IMR-90 (cell line): Measurements from ENCODE around the gene CCR9. TPM values are rescaled to one million over a fixed set of nuclear protein-coding genes. Genes with fewer than 3 reads are reported as not detected.

Experiments used
- ATAC-seq: fragments of 200-7000 bp; cut with Tn5 transposase; 2 replicates; pipeline ENCODE4 v1.9.1; 2020; ENCODE audit warnings: low read depth, mild to moderate bottlenecking, moderate library complexity
- BruUV-seq: library from RNA; stranded (reverse); fragments of 400-500 nt; replicated peaks from 2 replicates; lab custom pipeline; 2021; lab: Mats Ljungman, UMichigan
- CTCF ChIA-PET: fragments of 300-600 bp; formaldehyde crosslinking; extraction: SDS; loops from one replicate; lab custom pipeline; 2021; ENCODE audit warnings: antibody characterized with exemption; lab: Yijun Ruan, JAX
- POLR2A ChIA-PET: fragments of 300-600 bp; sonication (Branson Sonifier 250); formaldehyde crosslinking; loops from one replicate; lab custom pipeline; 2022; ENCODE audit warnings: antibody characterized with exemption; ENCODE audit not compliant: unreplicated experiment; lab: Charles Lee
- DNase-seq: peaks from one replicate; pipeline ENCODE4 v3.0.0; 2013
- H2AFZ ChIP-seq: replicated peaks from 2 replicates; pipeline ENCODE3; 2013; ENCODE audit warnings: low read length, mild to moderate bottlenecking; ENCODE audit not compliant: poor library complexity
- H2AK5ac ChIP-seq: 2 replicates; pipeline ENCODE4 v1.6.1; 2013; ENCODE audit warnings: low read depth, low read length, inconsistent platforms
- H2AK9ac ChIP-seq: replicated peaks from 2 replicates; pipeline ENCODE3; 2013; ENCODE audit warnings: mild to moderate bottlenecking, low read depth, low read length, moderate library complexity; ENCODE audit not compliant: poor library complexity
- H2BK120ac ChIP-seq: 2 replicates; pipeline ENCODE4 v1.6.1; 2013; ENCODE audit warnings: low read depth, low read length, inconsistent platforms
- H2BK15ac ChIP-seq: 3 replicates; pipeline ENCODE4 v1.6.1; 2013; ENCODE audit warnings: low read depth, low read length, inconsistent platforms
- H2BK20ac ChIP-seq: 2 replicates; pipeline ENCODE4 v1.6.1; 2013; ENCODE audit warnings: low read depth, mild to moderate bottlenecking, inconsistent platforms, low read length, moderate library complexity
- H2BK5ac ChIP-seq: 2 replicates; pipeline ENCODE4 v1.6.1; 2013; ENCODE audit warnings: mild to moderate bottlenecking, low read depth, low read length, inconsistent platforms; ENCODE audit not compliant: poor library complexity, severe bottlenecking
- H3K14ac ChIP-seq: replicated peaks from 2 replicates; pipeline ENCODE4 v1.6.1; 2013; ENCODE audit warnings: low read depth, low read length, inconsistent platforms
- H3K18ac ChIP-seq: 2 replicates; pipeline ENCODE4 v1.6.1; 2013; ENCODE audit warnings: low read depth, low read length, control low read depth
- H3K23ac ChIP-seq: 2 replicates; pipeline ENCODE4 v1.6.1; 2013; ENCODE audit warnings: low read depth, low read length, inconsistent platforms
- H3K27ac ChIP-seq: 2 replicates; pipeline ENCODE4 v1.5.1; 2013; ENCODE audit warnings: mild to moderate bottlenecking, control low read depth, low read length; ENCODE audit not compliant: insufficient read depth
- H3K27me3 ChIP-seq: 2 replicates; pipeline ENCODE4 v1.6.1; 2013; ENCODE audit warnings: low read length; ENCODE audit not compliant: control insufficient read depth, insufficient read depth
- H3K36me3 ChIP-seq: 2 replicates; pipeline ENCODE4 v1.6.1; 2013; ENCODE audit warnings: low read length, mixed read lengths; ENCODE audit not compliant: control insufficient read depth, insufficient read depth
- H3K4ac ChIP-seq: 2 replicates; pipeline ENCODE4 v1.6.1; 2013; ENCODE audit warnings: low read depth, low read length, inconsistent platforms
- H3K4me1 ChIP-seq: 2 replicates; pipeline ENCODE4 v1.6.1; 2013; ENCODE audit warnings: low read length, mixed read lengths; ENCODE audit not compliant: control insufficient read depth, insufficient read depth
- H3K4me2 ChIP-seq: 2 replicates; pipeline ENCODE4 v1.6.1; 2013; ENCODE audit warnings: low read depth, mild to moderate bottlenecking, control low read depth, low read length, moderate library complexity
- H3K4me3 ChIP-seq: 2 replicates; pipeline ENCODE4 v1.5.1; 2013; ENCODE audit warnings: low read depth, mild to moderate bottlenecking, control low read depth, low read length, moderate library complexity; ENCODE audit not compliant: insufficient read depth
- H3K56ac ChIP-seq: 2 replicates; pipeline ENCODE4 v1.6.1; 2013; ENCODE audit warnings: low read length, inconsistent platforms; ENCODE audit not compliant: insufficient read depth; ENCODE audit errors: extremely low read depth
- H3K79me1 ChIP-seq, 2 experiments: 2 replicates each; pipeline ENCODE4 v1.6.1; 2013; ENCODE audit warnings: low read length in 2 of 2, inconsistent platforms in 1 of 2, low read depth in 1 of 2
- H3K9ac ChIP-seq: 2 replicates; pipeline ENCODE4 v1.6.1; 2013; ENCODE audit warnings: low read depth, low read length, control low read depth
- H3K9me1 ChIP-seq: 2 replicates; pipeline ENCODE4 v1.6.1; 2013; ENCODE audit warnings: low read length, inconsistent platforms; ENCODE audit not compliant: insufficient read depth
- H3K9me3 ChIP-seq: 2 replicates; pipeline ENCODE4 v1.6.1; 2013; ENCODE audit warnings: low read length; ENCODE audit not compliant: control insufficient read depth, insufficient read depth
- H4K20me1 ChIP-seq: 2 replicates; pipeline ENCODE4 v1.6.1; 2013; ENCODE audit warnings: low read length, inconsistent platforms; ENCODE audit not compliant: insufficient read depth
- H4K5ac ChIP-seq: 2 replicates; pipeline ENCODE4 v1.6.1; 2013; ENCODE audit warnings: mild to moderate bottlenecking, low read depth, low read length, control low read depth
- H4K8ac ChIP-seq, 2 experiments: 2 replicates each; pipeline ENCODE4 v1.6.1; 2013; ENCODE audit warnings: low read depth in 2 of 2, low read length in 2 of 2, control low read depth in 1 of 2, inconsistent platforms in 1 of 2
- H4K91ac ChIP-seq: 2 replicates; pipeline ENCODE4 v1.6.1; 2013; ENCODE audit warnings: low read depth, low read length, inconsistent platforms; ENCODE audit not compliant: insufficient read depth
- BHLHE40 ChIP-seq: fragments of 150-350 bp; IDR thresholded peaks from 2 replicates; pipeline ENCODE4 v1.6.1; 2016; ENCODE audit warnings: mild to moderate bottlenecking, low read depth, low read length
- CEBPB ChIP-seq: IDR thresholded peaks from 2 replicates; pipeline ENCODE4 v1.6.1; 2012; ENCODE audit warnings: low read depth, low read length, improper control_type of control experiment
- CHD1 ChIP-seq: IDR thresholded peaks from 2 replicates; pipeline ENCODE4 v1.6.1; 2012; ENCODE audit warnings: low read depth, low read length, improper control_type of control experiment
- FOS ChIP-seq: fragments of 150-350 bp; IDR thresholded peaks from 2 replicates; pipeline ENCODE4 v1.6.1; 2016; ENCODE audit warnings: low read depth, low read length
- MAFK ChIP-seq: IDR thresholded peaks from 2 replicates; pipeline ENCODE4 v1.6.1; 2012; ENCODE audit warnings: low read depth, low read length, improper control_type of control experiment
- MAZ ChIP-seq: IDR thresholded peaks from 2 replicates; pipeline ENCODE4 v1.6.1; 2012; ENCODE audit warnings: low read depth, mild to moderate bottlenecking, low read length, improper control_type of control experiment, moderate library complexity, borderline replicate concordance
- MXI1 ChIP-seq: IDR thresholded peaks from 2 replicates; pipeline ENCODE4 v1.6.1; 2012; ENCODE audit warnings: low read depth, mild to moderate bottlenecking, low read length, moderate library complexity, borderline replicate concordance
- NFE2L2 ChIP-seq: fragments of 150-350 bp; IDR thresholded peaks from 2 replicates; pipeline ENCODE4 v1.6.1; 2016; ENCODE audit warnings: low read depth, mild to moderate bottlenecking, low read length
- POLR2A ChIP-seq: IDR thresholded peaks from 2 replicates; pipeline ENCODE4 v1.6.1; 2012; ENCODE audit warnings: mild to moderate bottlenecking, low read depth, low read length
- RAD21 ChIP-seq: IDR thresholded peaks from 2 replicates; pipeline ENCODE4 v1.6.1; 2012; ENCODE audit warnings: low read length, improper control_type of control experiment
- RCOR1 ChIP-seq: IDR thresholded peaks from 2 replicates; pipeline ENCODE4 v1.6.1; 2012; ENCODE audit warnings: mild to moderate bottlenecking, low read length, improper control_type of control experiment; ENCODE audit not compliant: insufficient replicate concordance
- RFX5 ChIP-seq: IDR thresholded peaks from 2 replicates; pipeline ENCODE4 v1.8.0; 2012; ENCODE audit warnings: low read depth, mild to moderate bottlenecking, low read length, moderate library complexity
- SMC3 ChIP-seq: fragments of 150-350 bp; IDR thresholded peaks from 2 replicates; pipeline ENCODE4 v1.6.1; 2016; ENCODE audit warnings: low read depth, mild to moderate bottlenecking, antibody characterized with exemption, low read length, moderate library complexity
- WGBS, 2 experiments: methylation state at CpG; one replicate each; pipeline versions ENCODE4 v1.1.5 to v1.1.7; 2013; ENCODE audit warnings: missing lambda C conversion rate in 2 of 2; ENCODE audit not compliant: insufficient read length in 1 of 2; ENCODE audit errors: extremely low coverage in 2 of 2; 5-methylcytosine and 5-hydroxymethylcytosine counted together
- dilution Hi-C: fragments of 300-500 bp; cut with HindIII; formaldehyde crosslinking; loops from one replicate; pipeline ENCODE4 v1.14.3; 2018; ENCODE audit warnings: low sequenced_read_pairs; ENCODE audit not compliant: unreplicated experiment
- in situ Hi-C: fragments of 300-500 bp; cut with MboI; formaldehyde crosslinking; loops from 3 replicates; pipeline ENCODE4 v1.14.3; 2019; ENCODE audit warnings: low sequenced_read_pairs, inconsistent platforms, mixed read lengths
- intact Hi-C: fragments of 100-400 bp; cut with micrococcal nuclease; formaldehyde crosslinking; loops from 2 replicates; pipeline ENCODE4 v1.10.0; 2022
- polyA plus RNA-seq, 3 experiments: library from polyadenylated mRNA; depleted of rRNA; stranded (reverse); fragments of >200 nt; gene quantifications; 2 replicates each; pipeline ENCODE4 v1.2.3, GENCODE V29; 2012; ENCODE audit warnings: low replicate concordance in 1 of 3
- total RNA-seq: library from RNA; depleted of rRNA; stranded (reverse); fragments of >200 nt; gene quantifications from 2 replicates; pipeline ENCODE4 v1.2.3, GENCODE V29; 2012
- TF ChIP-seq, protein P1 (sequence below): fragments of 150-350 bp; IDR thresholded peaks from 2 replicates; pipeline ENCODE4 v1.6.1; 2017; ENCODE audit warnings: mild to moderate bottlenecking, antibody characterized with exemption, low read length, low read depth
- TF ChIP-seq, protein P2 (sequence below): conservative IDR thresholded peaks from 2 replicates; pipeline ENCODE4 v1.5.1; 2012; ENCODE audit warnings: mild to moderate bottlenecking, low read depth, low read length, improper control_type of control experiment
- TF ChIP-seq, protein P3 (sequence below): fragments of 150-350 bp; IDR thresholded peaks from 2 replicates; pipeline ENCODE4 v1.6.1; 2016; ENCODE audit warnings: low read depth, mild to moderate bottlenecking, low read length, moderate library complexity, borderline replicate concordance

The CCR9 gene
- total and polyA plus RNA-seq, 2 of the 4 experiments (the other 2 are of a cell fraction) = not detected

DNA sequence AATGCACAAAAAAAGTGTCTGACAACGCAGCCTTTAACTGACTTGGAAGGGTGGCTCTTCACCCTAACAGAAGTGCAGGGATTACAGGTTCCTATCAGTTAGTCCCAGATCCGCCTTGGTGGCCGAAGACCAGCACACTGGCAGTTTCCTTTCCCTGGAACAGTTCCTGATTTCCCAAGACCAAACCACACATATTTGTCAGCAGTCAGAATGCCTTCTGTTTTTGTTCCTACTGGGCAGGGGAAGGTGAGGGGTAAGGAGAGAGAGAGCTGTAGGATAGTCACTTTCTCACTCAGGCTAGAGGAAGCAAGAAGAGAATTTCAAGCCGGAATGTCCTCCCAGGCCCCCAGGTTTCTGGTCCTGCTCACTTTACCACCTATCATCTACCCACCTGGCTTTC is 66.1 kb downstream of the CCR9 start:
- in situ Hi-C loops = no loop called here
- no TSS peak for BruUV-seq
- no peak overlapping the region for H3K14ac ChIP-seq
- no peak overlapping the region for H2BK5ac ChIP-seq
- ATAC-seq (no peak), DNase-seq (no peak)
- H4K5ac ChIP-seq = no peak overlapping the region
- H4K8ac ChIP-seq = no peak overlapping the region
- peaks cover 7% of the 10 kb centered on the region; the same call in 1 of the 2 replicates for H4K20me1 ChIP-seq
- H3K9me1 ChIP-seq = peaks cover 23% of the 10 kb centered on the region
- H3K9me3 ChIP-seq = no peaks in the 10 kb centered on the region
- peaks cover 24% of the 10 kb centered on the region for H3K4me1 ChIP-seq
- H3K9ac ChIP-seq = no peak overlapping the region
- TF ChIP-seq FOS (no peak), RCOR1 (no peak), BHLHE40 (no peak), NFE2L2 (no peak), CHD1 (no peak), POLR2A (no peak), CEBPB (no peak), MAFK (no peak), RAD21 (no peak), RFX5 (no peak), MAZ (no peak), SMC3 (no peak), MXI1 (no peak)
- TF ChIP-seq, protein P1, sequence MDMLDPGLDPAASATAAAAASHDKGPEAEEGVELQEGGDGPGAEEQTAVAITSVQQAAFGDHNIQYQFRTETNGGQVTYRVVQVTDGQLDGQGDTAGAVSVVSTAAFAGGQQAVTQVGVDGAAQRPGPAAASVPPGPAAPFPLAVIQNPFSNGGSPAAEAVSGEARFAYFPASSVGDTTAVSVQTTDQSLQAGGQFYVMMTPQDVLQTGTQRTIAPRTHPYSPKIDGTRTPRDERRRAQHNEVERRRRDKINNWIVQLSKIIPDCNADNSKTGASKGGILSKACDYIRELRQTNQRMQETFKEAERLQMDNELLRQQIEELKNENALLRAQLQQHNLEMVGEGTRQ = no peak
- TF ChIP-seq, protein P2, sequence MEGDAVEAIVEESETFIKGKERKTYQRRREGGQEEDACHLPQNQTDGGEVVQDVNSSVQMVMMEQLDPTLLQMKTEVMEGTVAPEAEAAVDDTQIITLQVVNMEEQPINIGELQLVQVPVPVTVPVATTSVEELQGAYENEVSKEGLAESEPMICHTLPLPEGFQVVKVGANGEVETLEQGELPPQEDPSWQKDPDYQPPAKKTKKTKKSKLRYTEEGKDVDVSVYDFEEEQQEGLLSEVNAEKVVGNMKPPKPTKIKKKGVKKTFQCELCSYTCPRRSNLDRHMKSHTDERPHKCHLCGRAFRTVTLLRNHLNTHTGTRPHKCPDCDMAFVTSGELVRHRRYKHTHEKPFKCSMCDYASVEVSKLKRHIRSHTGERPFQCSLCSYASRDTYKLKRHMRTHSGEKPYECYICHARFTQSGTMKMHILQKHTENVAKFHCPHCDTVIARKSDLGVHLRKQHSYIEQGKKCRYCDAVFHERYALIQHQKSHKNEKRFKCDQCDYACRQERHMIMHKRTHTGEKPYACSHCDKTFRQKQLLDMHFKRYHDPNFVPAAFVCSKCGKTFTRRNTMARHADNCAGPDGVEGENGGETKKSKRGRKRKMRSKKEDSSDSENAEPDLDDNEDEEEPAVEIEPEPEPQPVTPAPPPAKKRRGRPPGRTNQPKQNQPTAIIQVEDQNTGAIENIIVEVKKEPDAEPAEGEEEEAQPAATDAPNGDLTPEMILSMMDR = no peak
- TF ChIP-seq, protein P3, sequence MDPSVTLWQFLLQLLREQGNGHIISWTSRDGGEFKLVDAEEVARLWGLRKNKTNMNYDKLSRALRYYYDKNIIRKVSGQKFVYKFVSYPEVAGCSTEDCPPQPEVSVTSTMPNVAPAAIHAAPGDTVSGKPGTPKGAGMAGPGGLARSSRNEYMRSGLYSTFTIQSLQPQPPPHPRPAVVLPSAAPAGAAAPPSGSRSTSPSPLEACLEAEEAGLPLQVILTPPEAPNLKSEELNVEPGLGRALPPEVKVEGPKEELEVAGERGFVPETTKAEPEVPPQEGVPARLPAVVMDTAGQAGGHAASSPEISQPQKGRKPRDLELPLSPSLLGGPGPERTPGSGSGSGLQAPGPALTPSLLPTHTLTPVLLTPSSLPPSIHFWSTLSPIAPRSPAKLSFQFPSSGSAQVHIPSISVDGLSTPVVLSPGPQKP = no peak
- H2AK5ac ChIP-seq = no peak overlapping the region
- H4K91ac ChIP-seq = no peak overlapping the region
- H2AFZ ChIP-seq = no peak overlapping the region
- H3K18ac ChIP-seq = no peak overlapping the region
- H3K36me3 ChIP-seq = peaks cover 58% of the 10 kb centered on the region
- H3K4me2 ChIP-seq = no peak overlapping the region
- H2BK20ac ChIP-seq = no peak overlapping the region
- POLR2A ChIA-PET = no interaction called here
- H3K27me3 ChIP-seq = no peaks in the 10 kb centered on the region
- dilution Hi-C loops = no loop called here
- intact Hi-C loops = no loop called here
- CTCF ChIA-PET = no interaction called here
- H3K27ac ChIP-seq = no peak overlapping the region
- no peak overlapping the region for H2BK120ac ChIP-seq
- H2BK15ac ChIP-seq = no peak overlapping the region
- H3K4ac ChIP-seq = no peak overlapping the region
- peaks cover 0 to 4% of the 10 kb centered on the region in 2 experiments; a peak in 1 of 4 replicates for H3K79me1 ChIP-seq
- no peak overlapping the region for H2AK9ac ChIP-seq
- no peak overlapping the region for H3K23ac ChIP-seq
- WGBS, 2 experiments = no CpG with 5 or more reads among the region's 4 CpGs
- H3K4me3 ChIP-seq = no peak overlapping the region
- H3K56ac ChIP-seq = no peak overlapping the region
